HEK293 (cell line): ENCODE results near the gene PRX.

ENCODE experiments used
- EGR2 ChIP-seq: fragments of 450-650 bp; formaldehyde crosslinking; IDR thresholded peaks from 2 replicates; pipeline ENCODE4 v1.5.1; 2016; ENCODE audit warnings: low read depth, missing biosample characterization, missing genetic modification characterization
- GLI4 ChIP-seq: fragments of 450-650 bp; formaldehyde crosslinking; IDR thresholded peaks from 2 replicates; pipeline ENCODE4 v1.5.1; 2016; ENCODE audit warnings: missing biosample characterization, missing genetic modification characterization
- KLF8 ChIP-seq: fragments of 450-650 bp; formaldehyde crosslinking; IDR thresholded peaks from 2 replicates; pipeline ENCODE4 v1.5.1; 2016; ENCODE audit warnings: missing biosample characterization, missing genetic modification characterization
- PRDM4 ChIP-seq: fragments of 450-650 bp; formaldehyde crosslinking; IDR thresholded peaks from 2 replicates; pipeline ENCODE4 v1.5.1; 2017; ENCODE audit warnings: missing biosample characterization, missing genetic modification characterization
- PRDM6 ChIP-seq: fragments of 450-650 bp; formaldehyde crosslinking; IDR thresholded peaks from 2 replicates; pipeline ENCODE4 v1.5.1; 2017; ENCODE audit warnings: missing biosample characterization, missing genetic modification characterization
- SP2 ChIP-seq: fragments of 450-650 bp; formaldehyde crosslinking; IDR thresholded peaks from 2 replicates; pipeline ENCODE4 v1.5.1; 2016; ENCODE audit warnings: missing biosample characterization, missing genetic modification characterization
- TSHZ1 ChIP-seq: fragments of 450-650 bp; formaldehyde crosslinking; IDR thresholded peaks from 2 replicates; pipeline ENCODE4 v1.5.1; 2016; ENCODE audit warnings: missing biosample characterization, missing genetic modification characterization, borderline replicate concordance
- ZBTB49 ChIP-seq: fragments of 450-650 bp; formaldehyde crosslinking; IDR thresholded peaks from 2 replicates; pipeline ENCODE4 v1.5.1; 2016; ENCODE audit warnings: missing biosample characterization, missing genetic modification characterization, low read depth
- ZFHX2 ChIP-seq: fragments of 450-650 bp; formaldehyde crosslinking; conservative IDR thresholded peaks from 2 replicates; pipeline ENCODE4 v1.5.1; 2016; ENCODE audit warnings: missing biosample characterization, missing genetic modification characterization
- ZNF121 ChIP-seq: fragments of 450-650 bp; formaldehyde crosslinking; IDR thresholded peaks from 2 replicates; pipeline ENCODE4 v1.5.1; 2016; ENCODE audit warnings: missing biosample characterization, missing genetic modification characterization
- ZNF155 ChIP-seq: fragments of 450-650 bp; formaldehyde crosslinking; IDR thresholded peaks from 2 replicates; pipeline ENCODE4 v1.5.1; 2016; ENCODE audit warnings: missing biosample characterization, missing genetic modification characterization
- ZNF311 ChIP-seq: fragments of 450-650 bp; formaldehyde crosslinking; IDR thresholded peaks from 2 replicates; pipeline ENCODE4 v1.5.1; 2017; ENCODE audit warnings: missing biosample characterization, missing genetic modification characterization, borderline replicate concordance
- ZNF398 ChIP-seq: fragments of 450-650 bp; formaldehyde crosslinking; IDR thresholded peaks from 2 replicates; pipeline ENCODE4 v1.5.1; 2017; ENCODE audit warnings: missing biosample characterization, missing genetic modification characterization
- ZNF449 ChIP-seq: fragments of 450-650 bp; formaldehyde crosslinking; IDR thresholded peaks from 2 replicates; pipeline ENCODE4 v1.5.1; 2017; ENCODE audit warnings: missing biosample characterization, mild to moderate bottlenecking, missing genetic modification characterization, moderate library complexity
- ZNF510 ChIP-seq: fragments of 450-650 bp; formaldehyde crosslinking; IDR thresholded peaks from 2 replicates; pipeline ENCODE4 v1.5.1; 2018; ENCODE audit warnings: mild to moderate bottlenecking, missing genetic modification characterization, missing biosample characterization; ENCODE audit not compliant: insufficient replicate concordance
- ZNF518A ChIP-seq: fragments of 450-650 bp; formaldehyde crosslinking; conservative IDR thresholded peaks from 2 replicates; pipeline ENCODE4 v1.5.1; 2016; ENCODE audit warnings: low read depth, missing biosample characterization, missing genetic modification characterization
- ZNF529 ChIP-seq: fragments of 450-650 bp; formaldehyde crosslinking; IDR thresholded peaks from 2 replicates; pipeline ENCODE4 v1.5.1; 2017; ENCODE audit warnings: missing genetic modification characterization, missing biosample characterization; ENCODE audit not compliant: insufficient replicate concordance
- ZNF558 ChIP-seq: fragments of 450-650 bp; formaldehyde crosslinking; IDR thresholded peaks from 2 replicates; pipeline ENCODE4 v1.5.1; 2016; ENCODE audit warnings: missing biosample characterization, missing genetic modification characterization
- ZNF660 ChIP-seq: fragments of 450-650 bp; IDR thresholded peaks from 2 replicates; pipeline ENCODE4 v1.5.1; 2018; ENCODE audit warnings: missing biosample characterization, mild to moderate bottlenecking, missing genetic modification characterization
- ZSCAN16 ChIP-seq: fragments of 450-650 bp; formaldehyde crosslinking; IDR thresholded peaks from 2 replicates; pipeline ENCODE4 v1.5.1; 2016; ENCODE audit warnings: missing biosample characterization, missing genetic modification characterization
- ZSCAN23 ChIP-seq: fragments of 450-650 bp; formaldehyde crosslinking; IDR thresholded peaks from 2 replicates; pipeline ENCODE4 v1.5.1; 2016; ENCODE audit warnings: missing biosample characterization, missing genetic modification characterization

The PRX gene

GRCh38 chr19:40445780-40446262, 32.6 kb upstream of the PRX start (continued):
- TF ChIP-seq TSHZ1 (tag by site-specific recombination), result no peak
- TF ChIP-seq EGR2 (tag by site-specific recombination), result peak; percentile 96
- TF ChIP-seq KLF8 (tag by site-specific recombination), result no peak
- no peak for TF ChIP-seq ZNF558
- TF ChIP-seq ZNF449 (tag by site-specific recombination), result no peak
- peak; percentile 60 for TF ChIP-seq SP2 (tag by site-specific recombination)
- TF ChIP-seq ZNF510 (tag by site-specific recombination), result no peak
- TF ChIP-seq PRDM6, result no peak
- no peak for TF ChIP-seq ZNF518A (tag by site-specific recombination)
- no peak for TF ChIP-seq ZNF155 (tag by site-specific recombination)
- no peak for TF ChIP-seq ZNF529
- no peak for TF ChIP-seq ZSCAN16
- no peak for TF ChIP-seq PRDM4 (tag by site-specific recombination)
- no peak for TF ChIP-seq ZNF121 (tag by site-specific recombination)
- peak; percentile 97 for TF ChIP-seq ZFHX2 (tag by site-specific recombination)
- TF ChIP-seq ZNF660 (tag by site-specific recombination), result no peak; the same call in 1 of the 2 replicates
- TF ChIP-seq GLI4 (tag by site-specific recombination), result no peak
- no peak for TF ChIP-seq ZSCAN23 (tag by site-specific recombination)
- no peak for TF ChIP-seq ZNF311 (tag by site-specific recombination)
- TF ChIP-seq ZNF398 (tag by site-specific recombination), result peak; percentile 64
- no peak for TF ChIP-seq ZBTB49 (tag by site-specific recombination)
